HepG2 (cell line): ENCODE results near the gene CCDC201. TPM values are rescaled to one million over a fixed set of nuclear protein-coding genes. Genes with fewer than 3 reads are reported as not detected.

Experiments used
- ARNT ChIP-seq: fragments of 450-650 bp; IDR thresholded peaks from 2 replicates; pipeline ENCODE4 v1.6.1; 2017
- CCDC6 ChIP-seq: sonication (generic); formaldehyde crosslinking; IDR thresholded peaks from 2 replicates; pipeline ENCODE4 v1.8.1; 2022; ENCODE audit warnings: mild to moderate bottlenecking, missing genetic modification reagents, moderate library complexity
- DNMT1 ChIP-seq: sonication (generic); formaldehyde crosslinking; IDR thresholded peaks from 2 replicates; pipeline ENCODE4 v1.5.1; 2020; ENCODE audit warnings: mild to moderate bottlenecking, missing genetic modification reagents
- KAT7 ChIP-seq: IDR thresholded peaks from 2 replicates; pipeline ENCODE4 v1.6.1; 2018; ENCODE audit warnings: borderline replicate concordance, missing compliant biosample characterization
- KDM3A ChIP-seq: IDR thresholded peaks from 2 replicates; pipeline ENCODE4 v1.6.1; 2018; ENCODE audit warnings: low read depth, missing compliant biosample characterization
- PAWR ChIP-seq: sonication (generic); formaldehyde crosslinking; IDR thresholded peaks from 2 replicates; pipeline ENCODE4 v1.4.0; 2020; ENCODE audit warnings: missing genetic modification reagents, mild to moderate bottlenecking, borderline replicate concordance
- POLR2AphosphoS2 ChIP-seq: IDR thresholded peaks from 2 replicates; pipeline ENCODE4 v1.6.1; 2011; ENCODE audit warnings: low read depth, low read length, improper control_type of control experiment
- SALL1 ChIP-seq: sonication (generic); formaldehyde crosslinking; IDR thresholded peaks from 2 replicates; pipeline ENCODE4 v1.8.0; 2022; ENCODE audit warnings: mild to moderate bottlenecking, missing genetic modification reagents
- SNAI1 ChIP-seq: sonication (generic); formaldehyde crosslinking; IDR thresholded peaks from 2 replicates; pipeline ENCODE4 v1.5.0; 2020; ENCODE audit warnings: mild to moderate bottlenecking, missing genetic modification reagents, borderline replicate concordance
- TSC22D2 ChIP-seq: sonication (generic); formaldehyde crosslinking; IDR thresholded peaks from 2 replicates; pipeline ENCODE4 v1.5.1; 2020; ENCODE audit warnings: missing genetic modification reagents, mild to moderate bottlenecking, borderline replicate concordance
- ZFP90 ChIP-seq: sonication (generic); formaldehyde crosslinking; IDR thresholded peaks from 2 replicates; pipeline ENCODE4 v1.8.0; 2022; ENCODE audit warnings: missing genetic modification reagents, mild to moderate bottlenecking, inconsistent platforms, borderline replicate concordance
- ZNF136 ChIP-seq: sonication (generic); formaldehyde crosslinking; IDR thresholded peaks from 2 replicates; pipeline ENCODE4 v1.8.1; 2022; ENCODE audit warnings: low read depth, mild to moderate bottlenecking, moderate library complexity, missing genetic modification reagents
- ZNF232 ChIP-seq: sonication (generic); formaldehyde crosslinking; IDR thresholded peaks from 2 replicates; pipeline ENCODE4 v1.4.0; 2020; ENCODE audit warnings: missing genetic modification reagents, borderline replicate concordance
- polyA plus RNA-seq, 8 experiments: library from polyadenylated mRNA; depleted of rRNA in 3 of 8; stranded (reverse) in 7 of 8; unstranded in 1 of 8; fragments of >200 nt; fragmentation: Illumina TruSeq in 4 of 8; extraction: Trizol in 4 of 8; gene quantifications; 2 replicates each; pipeline versions ENCODE4 v1.2.1 to v1.2.3, GENCODE V29; 2011 to 2016; ENCODE audit warnings: low read depth in 4 of 8, missing spikeins in 1 of 8, mixed read lengths in 1 of 8; ENCODE audit not compliant: insufficient read depth in 1 of 8
- total RNA-seq, 5 experiments: library from RNA; depleted of rRNA; stranded (reverse); fragments of >200 nt; fragmentation: Illumina TruSeq; extraction: Trizol; gene quantifications; 2 replicates each; pipeline ENCODE4 v1.2.3, GENCODE V29; 2016; ENCODE audit warnings: low read depth in 1 of 5
- TF ChIP-seq, protein P1 (sequence below): sonication (generic); formaldehyde crosslinking; IDR thresholded peaks from 2 replicates; pipeline ENCODE4 v1.4.0; 2020; ENCODE audit warnings: missing genetic modification reagents
- TF ChIP-seq, protein P2 (sequence below): IDR thresholded peaks from 2 replicates; pipeline ENCODE4 v1.6.1; 2012; ENCODE audit warnings: low read length, improper control_type of control experiment
- TF ChIP-seq, protein P3 (sequence below): sonication (generic); formaldehyde crosslinking; IDR thresholded peaks from 2 replicates; pipeline ENCODE4 v1.4.0; 2020; ENCODE audit warnings: mild to moderate bottlenecking, missing genetic modification reagents
- TF ChIP-seq, protein P4 (sequence below): sonication (generic); formaldehyde crosslinking; conservative IDR thresholded peaks from 2 replicates; pipeline ENCODE4 v1.4.0; 2020; ENCODE audit warnings: missing genetic modification reagents
- TF ChIP-seq, protein P5 (sequence below): sonication (generic); formaldehyde crosslinking; IDR thresholded peaks from 2 replicates; pipeline ENCODE4 v1.8.1; 2023; ENCODE audit warnings: mild to moderate bottlenecking, missing genetic modification reagents

The CCDC201 gene
- total and polyA plus RNA-seq, 2 of the 13 experiments (the other 11 are each of a cell fraction or from before 2014, with no cell fraction given) = 0.92 TPM; not detected in 1

DNA sequence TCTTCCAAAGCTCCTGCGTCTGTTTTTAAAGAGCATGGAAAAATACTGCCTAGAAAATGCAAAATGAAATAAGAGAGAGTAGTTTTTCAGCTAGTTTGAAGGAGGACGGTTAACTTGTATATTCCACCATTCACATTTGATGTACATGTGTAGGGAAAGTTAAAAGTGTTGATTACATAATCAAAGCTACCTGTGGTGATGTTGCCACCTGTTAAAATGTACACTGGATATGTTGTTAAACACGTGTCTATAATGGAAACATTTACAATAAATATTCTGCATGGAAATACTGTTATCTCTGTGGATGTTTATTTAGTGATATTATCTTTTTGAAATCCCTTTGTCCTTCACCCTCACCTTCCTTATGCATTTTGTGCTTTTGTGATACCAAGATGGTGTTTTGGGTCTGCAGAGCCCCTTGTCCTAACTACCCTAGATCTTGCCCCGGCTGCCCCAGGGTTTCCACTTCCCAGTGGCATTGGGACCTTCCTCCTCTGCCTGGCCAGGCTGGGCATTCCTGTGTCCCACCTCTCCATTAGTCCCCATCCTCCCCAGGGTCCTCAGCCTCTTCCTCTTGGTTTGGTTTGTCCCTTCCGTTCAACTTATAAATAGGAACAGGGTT lies 20.6 kb upstream of the CCDC201 start (continued):
- TF ChIP-seq, protein P1, sequence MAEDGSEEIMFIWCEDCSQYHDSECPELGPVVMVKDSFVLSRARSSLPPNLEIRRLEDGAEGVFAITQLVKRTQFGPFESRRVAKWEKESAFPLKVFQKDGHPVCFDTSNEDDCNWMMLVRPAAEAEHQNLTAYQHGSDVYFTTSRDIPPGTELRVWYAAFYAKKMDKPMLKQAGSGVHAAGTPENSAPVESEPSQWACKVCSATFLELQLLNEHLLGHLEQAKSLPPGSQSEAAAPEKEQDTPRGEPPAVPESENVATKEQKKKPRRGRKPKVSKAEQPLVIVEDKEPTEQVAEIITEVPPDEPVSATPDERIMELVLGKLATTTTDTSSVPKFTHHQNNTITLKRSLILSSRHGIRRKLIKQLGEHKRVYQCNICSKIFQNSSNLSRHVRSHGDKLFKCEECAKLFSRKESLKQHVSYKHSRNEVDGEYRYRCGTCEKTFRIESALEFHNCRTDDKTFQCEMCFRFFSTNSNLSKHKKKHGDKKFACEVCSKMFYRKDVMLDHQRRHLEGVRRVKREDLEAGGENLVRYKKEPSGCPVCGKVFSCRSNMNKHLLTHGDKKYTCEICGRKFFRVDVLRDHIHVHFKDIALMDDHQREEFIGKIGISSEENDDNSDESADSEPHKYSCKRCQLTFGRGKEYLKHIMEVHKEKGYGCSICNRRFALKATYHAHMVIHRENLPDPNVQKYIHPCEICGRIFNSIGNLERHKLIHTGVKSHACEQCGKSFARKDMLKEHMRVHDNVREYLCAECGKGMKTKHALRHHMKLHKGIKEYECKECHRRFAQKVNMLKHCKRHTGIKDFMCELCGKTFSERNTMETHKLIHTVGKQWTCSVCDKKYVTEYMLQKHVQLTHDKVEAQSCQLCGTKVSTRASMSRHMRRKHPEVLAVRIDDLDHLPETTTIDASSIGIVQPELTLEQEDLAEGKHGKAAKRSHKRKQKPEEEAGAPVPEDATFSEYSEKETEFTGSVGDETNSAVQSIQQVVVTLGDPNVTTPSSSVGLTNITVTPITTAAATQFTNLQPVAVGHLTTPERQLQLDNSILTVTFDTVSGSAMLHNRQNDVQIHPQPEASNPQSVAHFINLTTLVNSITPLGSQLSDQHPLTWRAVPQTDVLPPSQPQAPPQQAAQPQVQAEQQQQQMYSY (CRISPR knock-in tag) = no peak; the same call in 1 of the 2 replicates
- TF ChIP-seq PAWR (CRISPR knock-in tag) (no peak), KAT7 (CRISPR knock-in tag) (peak; percentile 73; the same call in 1 of the 2 replicates), SALL1 (CRISPR knock-in tag) (peak; percentile 50; the same call in 1 of the 2 replicates), CCDC6 (CRISPR knock-in tag) (no peak), SNAI1 (CRISPR knock-in tag) (no peak), KDM3A (no peak), DNMT1 (CRISPR knock-in tag) (no peak), ZFP90 (CRISPR knock-in tag) (0 out of 2 replicates have a peak, but pooled peaks have one; percentile 56), TSC22D2 (CRISPR knock-in tag) (no peak), ZNF232 (CRISPR knock-in tag) (peak; percentile 80; the same call in 1 of the 2 replicates), ZNF136 (no peak), ARNT (no peak), POLR2AphosphoS2 (peak; percentile 77; the same call in 1 of the 2 replicates)
- TF ChIP-seq, protein P2, sequence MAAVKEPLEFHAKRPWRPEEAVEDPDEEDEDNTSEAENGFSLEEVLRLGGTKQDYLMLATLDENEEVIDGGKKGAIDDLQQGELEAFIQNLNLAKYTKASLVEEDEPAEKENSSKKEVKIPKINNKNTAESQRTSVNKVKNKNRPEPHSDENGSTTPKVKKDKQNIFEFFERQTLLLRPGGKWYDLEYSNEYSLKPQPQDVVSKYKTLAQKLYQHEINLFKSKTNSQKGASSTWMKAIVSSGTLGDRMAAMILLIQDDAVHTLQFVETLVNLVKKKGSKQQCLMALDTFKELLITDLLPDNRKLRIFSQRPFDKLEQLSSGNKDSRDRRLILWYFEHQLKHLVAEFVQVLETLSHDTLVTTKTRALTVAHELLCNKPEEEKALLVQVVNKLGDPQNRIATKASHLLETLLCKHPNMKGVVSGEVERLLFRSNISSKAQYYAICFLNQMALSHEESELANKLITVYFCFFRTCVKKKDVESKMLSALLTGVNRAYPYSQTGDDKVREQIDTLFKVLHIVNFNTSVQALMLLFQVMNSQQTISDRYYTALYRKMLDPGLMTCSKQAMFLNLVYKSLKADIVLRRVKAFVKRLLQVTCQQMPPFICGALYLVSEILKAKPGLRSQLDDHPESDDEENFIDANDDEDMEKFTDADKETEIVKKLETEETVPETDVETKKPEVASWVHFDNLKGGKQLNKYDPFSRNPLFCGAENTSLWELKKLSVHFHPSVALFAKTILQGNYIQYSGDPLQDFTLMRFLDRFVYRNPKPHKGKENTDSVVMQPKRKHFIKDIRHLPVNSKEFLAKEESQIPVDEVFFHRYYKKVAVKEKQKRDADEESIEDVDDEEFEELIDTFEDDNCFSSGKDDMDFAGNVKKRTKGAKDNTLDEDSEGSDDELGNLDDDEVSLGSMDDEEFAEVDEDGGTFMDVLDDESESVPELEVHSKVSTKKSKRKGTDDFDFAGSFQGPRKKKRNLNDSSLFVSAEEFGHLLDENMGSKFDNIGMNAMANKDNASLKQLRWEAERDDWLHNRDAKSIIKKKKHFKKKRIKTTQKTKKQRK = 0 out of 2 replicates have a peak, but pooled peaks have one; percentile 6
- TF ChIP-seq, protein P3, sequence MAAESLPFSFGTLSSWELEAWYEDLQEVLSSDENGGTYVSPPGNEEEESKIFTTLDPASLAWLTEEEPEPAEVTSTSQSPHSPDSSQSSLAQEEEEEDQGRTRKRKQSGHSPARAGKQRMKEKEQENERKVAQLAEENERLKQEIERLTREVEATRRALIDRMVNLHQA = no peak
- TF ChIP-seq, protein P4, sequence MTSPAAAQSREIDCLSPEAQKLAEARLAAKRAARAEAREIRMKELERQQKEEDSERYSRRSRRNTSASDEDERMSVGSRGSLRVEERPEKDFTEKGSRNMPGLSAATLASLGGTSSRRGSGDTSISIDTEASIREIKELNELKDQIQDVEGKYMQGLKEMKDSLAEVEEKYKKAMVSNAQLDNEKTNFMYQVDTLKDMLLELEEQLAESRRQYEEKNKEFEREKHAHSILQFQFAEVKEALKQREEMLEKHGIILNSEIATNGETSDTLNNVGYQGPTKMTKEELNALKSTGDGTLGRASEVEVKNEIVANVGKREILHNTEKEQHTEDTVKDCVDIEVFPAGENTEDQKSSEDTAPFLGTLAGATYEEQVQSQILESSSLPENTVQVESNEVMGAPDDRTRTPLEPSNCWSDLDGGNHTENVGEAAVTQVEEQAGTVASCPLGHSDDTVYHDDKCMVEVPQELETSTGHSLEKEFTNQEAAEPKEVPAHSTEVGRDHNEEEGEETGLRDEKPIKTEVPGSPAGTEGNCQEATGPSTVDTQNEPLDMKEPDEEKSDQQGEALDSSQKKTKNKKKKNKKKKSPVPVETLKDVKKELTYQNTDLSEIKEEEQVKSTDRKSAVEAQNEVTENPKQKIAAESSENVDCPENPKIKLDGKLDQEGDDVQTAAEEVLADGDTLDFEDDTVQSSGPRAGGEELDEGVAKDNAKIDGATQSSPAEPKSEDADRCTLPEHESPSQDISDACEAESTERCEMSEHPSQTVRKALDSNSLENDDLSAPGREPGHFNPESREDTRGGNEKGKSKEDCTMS (CRISPR knock-in tag) = no peak
- TF ChIP-seq, protein P5, sequence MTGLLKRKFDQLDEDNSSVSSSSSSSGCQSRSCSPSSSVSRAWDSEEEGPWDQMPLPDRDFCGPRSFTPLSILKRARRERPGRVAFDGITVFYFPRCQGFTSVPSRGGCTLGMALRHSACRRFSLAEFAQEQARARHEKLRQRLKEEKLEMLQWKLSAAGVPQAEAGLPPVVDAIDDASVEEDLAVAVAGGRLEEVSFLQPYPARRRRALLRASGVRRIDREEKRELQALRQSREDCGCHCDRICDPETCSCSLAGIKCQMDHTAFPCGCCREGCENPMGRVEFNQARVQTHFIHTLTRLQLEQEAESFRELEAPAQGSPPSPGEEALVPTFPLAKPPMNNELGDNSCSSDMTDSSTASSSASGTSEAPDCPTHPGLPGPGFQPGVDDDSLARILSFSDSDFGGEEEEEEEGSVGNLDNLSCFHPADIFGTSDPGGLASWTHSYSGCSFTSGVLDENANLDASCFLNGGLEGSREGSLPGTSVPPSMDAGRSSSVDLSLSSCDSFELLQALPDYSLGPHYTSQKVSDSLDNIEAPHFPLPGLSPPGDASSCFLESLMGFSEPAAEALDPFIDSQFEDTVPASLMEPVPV (CRISPR knock-in tag) = no peak; the same call in none of the 2 replicates
